Measurements from ENCODE around the gene PIAS4. TPM values are rescaled to one million over a fixed set of nuclear protein-coding genes. Genes with fewer than 3 reads are reported as not detected.

Gene PIAS4
- total RNA-seq, 2 donors from 2014 or later, result 10.9 to 11.4 TPM

- H3K4me1 ChIP-seq, result peaks cover 0 to 20% of the 10 kb centered on the region in 2 donors
- H3K27me3 ChIP-seq, result no peaks in the 10 kb centered on the region
- no peaks in the 10 kb centered on the region for H3K9me3 ChIP-seq
- DNase-seq (ENCODE audit: low spot score), result no peak
- TF ChIP-seq CTCF (IDR thresholded peaks at IDR 0.05), result no peak
- peaks cover 32% of the 10 kb centered on the region for H3K36me3 ChIP-seq
- no peak overlapping the region for H3K4me3 ChIP-seq
- H3K27ac ChIP-seq, result peak overlapping the region in 1 of 2 donors; percentile 4
Observed at GRCh38 chr19:4042064-4042730, 34.7 kb downstream of the PIAS4 start.

- H3K27me3 ChIP-seq, result no peaks in the 10 kb centered on the region
- no peak overlapping the region for H3K4me3 ChIP-seq
- H3K9me3 ChIP-seq, result no peaks in the 10 kb centered on the region
- TF ChIP-seq CTCF (IDR thresholded peaks at IDR 0.05), result no peak
- H3K36me3 ChIP-seq, result peaks cover 32% of the 10 kb centered on the region
- peaks cover 0 to 20% of the 10 kb centered on the region in 2 donors for H3K4me1 ChIP-seq
- H3K27ac ChIP-seq, result peak overlapping the region in 1 of 2 donors; percentile 4
- no peak for DNase-seq (ENCODE audit: low spot score)
Observed at GRCh38 chr19:4042731-4043082, 35.2 kb downstream of the PIAS4 start.

- Histone ChIP-seq H3K9me3 (no peaks in the 10 kb centered on the region), H3K36me3 (peaks cover 34% of the 10 kb centered on the region), H3K27me3 (no peaks in the 10 kb centered on the region), H3K27ac (no peak overlapping the region), H3K4me3 (no peak overlapping the region), H3K4me1 (peaks cover 0 to 24% of the 10 kb centered on the region in 2 donors)
- TF ChIP-seq CTCF (IDR thresholded peaks at IDR 0.05), result no peak
- DNase-seq (ENCODE audit: low spot score), result no peak
Observed at GRCh38 chr19:4043401-4043800, 35.9 kb downstream of the PIAS4 start.

- Histone ChIP-seq H3K36me3 (peaks cover 30% of the 10 kb centered on the region), H3K27me3 (no peaks in the 10 kb centered on the region), H3K4me3 (no peak overlapping the region), H3K27ac (no peak overlapping the region), H3K4me1 (peaks cover 0 to 28% of the 10 kb centered on the region in 2 donors), H3K9me3 (no peaks in the 10 kb centered on the region)
- no peak for DNase-seq (ENCODE audit: low spot score)
- TF ChIP-seq CTCF (IDR thresholded peaks at IDR 0.05), result no peak
Observed at GRCh38 chr19:4043966-4044715, 36.6 kb downstream of the PIAS4 start.

- H3K27ac ChIP-seq, result no peak overlapping the region
- H3K36me3 ChIP-seq, result peaks cover 30% of the 10 kb centered on the region
Observed at GRCh38 chr19:4044990-4045465, 37.5 kb downstream of the PIAS4 start.

More at GRCh38 chr19:4044990-4045465, 37.5 kb downstream of the PIAS4 start:
- Histone ChIP-seq H3K4me1 (peaks cover 0 to 34% of the 10 kb centered on the region in 2 donors), H3K4me3 (no peak overlapping the region), H3K9me3 (no peaks in the 10 kb centered on the region), H3K27me3 (no peaks in the 10 kb centered on the region)
- TF ChIP-seq CTCF (IDR thresholded peaks at IDR 0.05), result no peak
- no peak for DNase-seq (ENCODE audit: low spot score)

Data from right atrium auricular region (tissue), 2 donors.